NCI-H187 (cell line): ENCODE data around the gene SCN4A.
"Not testable (repeated sequence)": the region's sequence is repeated elsewhere in the genome, so short reads cannot be mapped to it uniquely, and the experiment has no call there.

Experiments used
- DNase-seq, 2 experiments: peaks; one replicate each; lab custom pipeline; 2025; lab: John Stamatoyannopoulos, UW

The SCN4A gene

GRCh38 chr17:63972796-63973195 lies at the start of gene SCN4A:
SCN4A (minus strand) TSS chr17:63972918; CDS start chr17:63972841, 77 bp downstream.
- DNase-seq, result no peak

- DNase-seq, result no peak
Observed at GRCh38 chr17:64020056-64020766, 47.5 kb upstream of the SCN4A start, which contains the start of gene ICAM2. ICAM2 (minus strand) TSS chr17:64020633; CDS start chr17:64006691, 13,942 bp downstream.

- DNase-seq, result not testable (repeated sequence)
Observed at GRCh38 chr17:64019551-64019961, 46.8 kb upstream of the SCN4A start.

- DNase-seq, result no peak
Observed at GRCh38 chr17:64017381-64017980, 44.8 kb upstream of the SCN4A start.

GRCh38 chr17:64016974-64017373 lies 44.3 kb upstream of the SCN4A start:
- no peak for DNase-seq

GRCh38 chr17:64016231-64016784 lies 43.6 kb upstream of the SCN4A start:
- DNase-seq, result no peak

GRCh38 chr17:64015447-64015846 lies 42.7 kb upstream of the SCN4A start:
- no peak for DNase-seq

GRCh38 chr17:64009571-64010402 lies 37.1 kb upstream of the SCN4A start:
- no peak for DNase-seq

GRCh38 chr17:64008830-64009229 lies 36.1 kb upstream of the SCN4A start:
- DNase-seq, result no peak

GRCh38 chr17:64008346-64008745 lies 35.6 kb upstream of the SCN4A start:
- no peak for DNase-seq

GRCh38 chr17:64007838-64008282 lies 35.1 kb upstream of the SCN4A start:
- no peak for DNase-seq

GRCh38 chr17:64007089-64007837 lies 34.5 kb upstream of the SCN4A start:
- not testable (repeated sequence) for DNase-seq

GRCh38 chr17:64006361-64007088 lies 33.8 kb upstream of the SCN4A start:
- DNase-seq, result no peak

- no peak for DNase-seq
Observed at GRCh38 chr17:64005734-64006167, 33.0 kb upstream of the SCN4A start.

- DNase-seq, result no peak
Observed at GRCh38 chr17:64004903-64005733, 32.4 kb upstream of the SCN4A start.

- no peak for DNase-seq
Observed at GRCh38 chr17:64004218-64004770, 31.6 kb upstream of the SCN4A start.

- no peak for DNase-seq
Observed at GRCh38 chr17:64003526-64004121, 30.9 kb upstream of the SCN4A start.

GRCh38 chr17:64002658-64003525 lies 30.2 kb upstream of the SCN4A start:
- no peak for DNase-seq
